Measurements from ENCODE around the gene MPDZ.
"Not testable (repeated sequence)": the region's sequence is repeated elsewhere in the genome, so short reads cannot be mapped to it uniquely, and the experiment has no call there.

MPDZ gene

GRCh38 chr9:13241283-13241682 is 38.2 kb downstream of the MPDZ start:
- no peak for DNase-seq (ENCODE audit: low spot score)
- H3K27ac ChIP-seq = no peak overlapping the region
- no peak overlapping the region for H3K4me3 ChIP-seq
- no peak for TF ChIP-seq CTCF (IDR thresholded peaks at IDR 0.05)

DNA sequence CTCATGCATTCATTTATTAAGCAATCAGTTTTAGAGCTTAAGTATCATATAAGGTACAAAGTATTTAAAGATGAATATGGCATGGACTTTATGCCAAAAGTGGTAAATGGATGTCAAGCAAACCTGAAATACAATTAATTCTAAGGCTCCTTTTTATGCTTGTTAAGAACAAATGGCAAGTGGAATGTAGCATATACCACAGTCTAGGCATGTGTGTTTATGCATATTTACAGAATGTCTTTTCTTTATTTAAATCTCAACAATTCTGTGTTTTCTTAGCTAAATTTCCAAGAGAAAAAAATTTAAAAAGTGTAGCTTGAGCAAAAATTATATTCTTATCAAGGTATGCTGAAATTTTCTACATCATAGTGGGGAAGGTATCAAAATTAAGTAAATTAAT is 39.8 kb downstream of the MPDZ start:
- H3K4me3 ChIP-seq = no peak overlapping the region
- H3K27ac ChIP-seq = no peak overlapping the region
- TF ChIP-seq CTCF (IDR thresholded peaks at IDR 0.05) = no peak
- DNase-seq (ENCODE audit: low spot score) = no peak

DNA sequence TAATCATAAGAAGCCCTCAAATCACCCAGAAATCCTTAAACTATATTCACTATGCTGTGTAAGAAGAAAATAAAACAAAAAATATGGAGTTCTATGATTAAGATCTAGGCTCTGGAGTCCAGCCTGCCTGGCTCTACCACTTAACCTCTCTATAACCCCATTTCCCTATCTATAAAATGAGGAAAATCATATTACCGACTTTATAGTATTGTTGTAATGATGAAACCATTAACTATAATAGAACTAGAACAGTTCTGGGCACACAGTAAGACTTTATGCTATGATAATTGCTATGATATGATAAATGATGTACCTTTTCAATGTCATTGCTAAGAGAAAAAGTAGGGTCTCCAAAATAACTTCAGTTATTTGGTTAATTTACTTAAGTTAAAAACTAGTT is 40.3 kb downstream of the MPDZ start:
- no peak overlapping the region for H3K27ac ChIP-seq
- TF ChIP-seq CTCF (IDR thresholded peaks at IDR 0.05) = no peak
- DNase-seq (ENCODE audit: low spot score) = no peak
- no peak overlapping the region for H3K4me3 ChIP-seq

- no peak for TF ChIP-seq CTCF (IDR thresholded peaks at IDR 0.05)
- H3K27ac ChIP-seq = no peak overlapping the region
- no peak overlapping the region for H3K4me3 ChIP-seq
- DNase-seq (ENCODE audit: low spot score) = no peak
Measured at GRCh38 chr9:13234932-13235331, 44.6 kb downstream of the MPDZ start.

- TF ChIP-seq CTCF (IDR thresholded peaks at IDR 0.05) = no peak
- no peak for DNase-seq (ENCODE audit: low spot score)
- Histone ChIP-seq H3K27ac (no peak overlapping the region), H3K4me3 (no peak overlapping the region)
Measured at GRCh38 chr9:13228431-13228830, 51.1 kb downstream of the MPDZ start.

- no peak for TF ChIP-seq CTCF (IDR thresholded peaks at IDR 0.05)
- DNase-seq (ENCODE audit: low spot score) = no peak
- H3K4me3 ChIP-seq = no peak overlapping the region
- no peak overlapping the region for H3K27ac ChIP-seq
Measured at GRCh38 chr9:13224366-13224765, 55.1 kb downstream of the MPDZ start.

DNA sequence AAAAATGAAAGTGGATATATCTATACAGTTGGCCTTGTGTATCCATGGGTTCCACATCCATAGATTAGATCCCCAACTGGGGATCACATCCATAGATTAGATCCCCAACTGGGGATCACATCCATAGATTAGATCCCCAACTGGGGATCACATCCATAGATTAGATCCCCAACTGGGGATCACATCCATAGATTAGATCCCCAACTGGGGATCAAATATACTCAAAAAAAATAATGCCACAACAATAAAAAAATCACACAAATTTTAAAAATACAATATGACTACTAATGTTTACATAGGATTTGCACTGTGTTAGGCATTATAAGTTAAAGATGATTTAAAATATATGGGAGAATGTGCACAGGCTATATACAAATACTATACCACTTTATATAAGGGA is 56.8 kb downstream of the MPDZ start:
- DNase-seq (ENCODE audit: low spot score); H3K27ac ChIP-seq; H3K4me3 ChIP-seq: not testable (repeated sequence)

GRCh38 chr9:13221741-13222140 is 57.8 kb downstream of the MPDZ start:
- H3K27ac ChIP-seq = no peak overlapping the region
- DNase-seq (ENCODE audit: low spot score) = no peak
- H3K4me3 ChIP-seq = no peak overlapping the region
- TF ChIP-seq CTCF (IDR thresholded peaks at IDR 0.05) = no peak

Measured in coronary artery (tissue), 2 donors.